Immature natural killer cell (primary cell): ENCODE data around the gene ALDH1A1. TPM values are rescaled to one million over a fixed set of nuclear protein-coding genes. Genes with fewer than 3 reads are reported as not detected.

Experiments used
- DNase-seq, 3 donors: peaks; one replicate each; pipeline ENCODE4 v3.0.0; 2022; ENCODE audit warnings: mixed read lengths in 1 of 3
- H3K27ac Mint-ChIP-seq, 6 donors: one replicate each; pipeline ENCODE4 v1.8.0; 2020; ENCODE audit warnings: mixed read lengths in 6 of 6, mild to moderate bottlenecking in 5 of 6, inconsistent platforms in 4 of 6, moderate library complexity in 3 of 6
- H3K27me3 Mint-ChIP-seq, 3 donors: one replicate each; pipeline ENCODE4 v1.8.0; 2020 to 2021; ENCODE audit warnings: low read depth in 3 of 3, mild to moderate bottlenecking in 3 of 3, mixed read lengths in 3 of 3, moderate library complexity in 3 of 3, inconsistent platforms in 1 of 3
- H3K36me3 Mint-ChIP-seq, 3 donors: one replicate each; pipeline ENCODE4 v1.8.0; 2020; ENCODE audit warnings: mixed read lengths in 3 of 3, inconsistent platforms in 2 of 3, mild to moderate bottlenecking in 2 of 3
- H3K4me1 Mint-ChIP-seq, 2 donors: one replicate each; pipeline ENCODE4 v1.8.0; 2020; ENCODE audit warnings: inconsistent platforms in 2 of 2, mild to moderate bottlenecking in 2 of 2, mixed read lengths in 2 of 2, moderate library complexity in 1 of 2
- H3K4me3 Mint-ChIP-seq, 5 donors: one replicate each; pipeline ENCODE4 v1.8.0; 2020; ENCODE audit warnings: mild to moderate bottlenecking in 5 of 5, mixed read lengths in 5 of 5, inconsistent platforms in 3 of 5, moderate library complexity in 3 of 5
- H3K9me3 Mint-ChIP-seq, 6 donors: one replicate each; pipeline ENCODE4 v1.8.0; 2020; ENCODE audit warnings: mild to moderate bottlenecking in 6 of 6, mixed read lengths in 6 of 6, inconsistent platforms in 4 of 6, moderate library complexity in 3 of 6
- polyA plus RNA-seq, 3 donors: library from polyadenylated mRNA; unstranded; fragments of 300-500 nt; fragmentation: Illumina TruSeq; gene quantifications; one replicate each; pipeline ENCODE4 v1.2.3, GENCODE V29; 2021

Gene ALDH1A1
- polyA plus RNA-seq, 3 donors from 2014 or later: 0.09 TPM; not detected in 2

- DNase-seq: no peak
- H3K27me3 Mint-ChIP-seq: peaks cover 0 to 2% (median 0%) of the 10 kb centered on the region in 3 donors
- H3K4me1 Mint-ChIP-seq: no peaks in the 10 kb centered on the region
- peak overlapping the region in 1 of 6 donors; percentile 47 for H3K27ac Mint-ChIP-seq
- H3K9me3 Mint-ChIP-seq: peaks cover 0 to 1% (median 0%) of the 10 kb centered on the region in 6 donors
- no peak overlapping the region for H3K4me3 Mint-ChIP-seq
- H3K36me3 Mint-ChIP-seq: no peaks in the 10 kb centered on the region
Observed at GRCh38 chr9:72898360-72898759, 54.5 kb downstream of the ALDH1A1 start.

DNA sequence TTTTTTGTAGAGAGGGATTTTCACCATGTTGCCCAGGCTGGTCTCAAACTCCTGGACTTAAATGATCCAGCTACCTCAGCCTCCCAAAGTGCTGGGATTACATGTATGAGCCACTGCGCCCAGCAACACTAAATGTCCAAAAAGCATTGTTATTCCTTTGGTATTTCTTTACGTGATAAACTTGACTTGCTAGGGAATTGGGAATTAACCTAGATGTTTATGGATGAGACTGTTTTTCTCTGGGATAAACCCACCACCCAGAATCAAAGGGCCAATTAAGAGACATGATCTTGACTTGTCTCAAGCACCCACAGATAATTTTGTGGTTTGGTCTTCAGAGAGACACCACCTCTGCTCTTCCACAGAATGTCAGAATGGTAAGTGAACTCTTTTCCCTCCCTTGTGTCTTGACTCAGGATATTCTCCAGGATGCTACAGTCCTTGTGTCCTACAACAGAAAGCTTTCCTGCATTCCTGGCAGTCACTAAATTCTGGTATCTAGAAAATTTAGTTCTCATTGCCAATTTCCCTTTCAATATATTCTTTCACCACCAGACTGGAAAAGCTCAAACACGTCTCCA, 55.7 kb downstream of the ALDH1A1 start:
- Mint-ChIP-seq H3K4me1 (no peaks in the 10 kb centered on the region), H3K27ac (no peak overlapping the region), H3K9me3 (no peaks in the 10 kb centered on the region), H3K4me3 (no peak overlapping the region), H3K27me3 (peaks cover 0 to 2% (median 1%) of the 10 kb centered on the region in 3 donors), H3K36me3 (no peaks in the 10 kb centered on the region)
- DNase-seq: no peak

- H3K36me3 Mint-ChIP-seq: no peaks in the 10 kb centered on the region
- H3K27ac Mint-ChIP-seq: no peak overlapping the region
- no peaks in the 10 kb centered on the region for H3K9me3 Mint-ChIP-seq
- no peak overlapping the region for H3K4me3 Mint-ChIP-seq
- DNase-seq: no peak
- peaks cover 0 to 2% (median 1%) of the 10 kb centered on the region in 3 donors for H3K27me3 Mint-ChIP-seq
- no peaks in the 10 kb centered on the region for H3K4me1 Mint-ChIP-seq
Observed at GRCh38 chr9:72896439-72896838, 56.4 kb downstream of the ALDH1A1 start.

GRCh38 chr9:72895122-72895521, 57.7 kb downstream of the ALDH1A1 start:
- no peak overlapping the region for H3K4me3 Mint-ChIP-seq
- peaks cover 0 to 2% (median 1%) of the 10 kb centered on the region in 3 donors for H3K27me3 Mint-ChIP-seq
- no peaks in the 10 kb centered on the region for H3K36me3 Mint-ChIP-seq
- H3K4me1 Mint-ChIP-seq: no peaks in the 10 kb centered on the region
- no peaks in the 10 kb centered on the region for H3K9me3 Mint-ChIP-seq
- H3K27ac Mint-ChIP-seq: no peak overlapping the region
- DNase-seq: no peak

- Mint-ChIP-seq H3K4me1 (no peaks in the 10 kb centered on the region), H3K9me3 (no peaks in the 10 kb centered on the region), H3K27me3 (peaks cover 1 to 3% (median 2%) of the 10 kb centered on the region in 3 donors), H3K4me3 (no peak overlapping the region), H3K36me3 (no peaks in the 10 kb centered on the region), H3K27ac (no peak overlapping the region)
- DNase-seq: no peak
Observed at GRCh38 chr9:72894342-72894741, 58.5 kb downstream of the ALDH1A1 start.

DNA sequence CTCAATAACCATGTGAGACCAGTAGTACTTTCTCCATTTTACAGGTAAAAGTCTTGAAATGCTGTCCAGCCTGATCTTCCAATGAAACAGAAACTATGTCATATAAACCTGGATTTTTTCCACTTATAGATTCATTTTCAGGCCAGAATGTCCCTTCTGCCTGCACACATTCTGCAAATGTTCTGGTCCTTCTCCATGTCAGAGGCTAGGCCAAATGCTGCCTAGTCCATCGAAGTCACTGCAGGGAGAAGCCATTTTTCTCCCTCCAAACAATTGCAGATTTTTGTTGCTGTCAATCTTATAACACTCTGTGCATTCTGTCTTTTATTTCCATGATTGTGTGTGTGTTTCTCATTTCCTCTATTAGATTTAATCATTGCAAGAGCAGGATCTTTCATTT, 59.4 kb downstream of the ALDH1A1 start:
- H3K27me3 Mint-ChIP-seq: peaks cover 1 to 3% (median 2%) of the 10 kb centered on the region in 3 donors
- H3K4me1 Mint-ChIP-seq: no peaks in the 10 kb centered on the region
- H3K27ac Mint-ChIP-seq: no peak overlapping the region
- no peak overlapping the region for H3K4me3 Mint-ChIP-seq
- no peaks in the 10 kb centered on the region for H3K36me3 Mint-ChIP-seq
- no peak for DNase-seq
- H3K9me3 Mint-ChIP-seq: no peaks in the 10 kb centered on the region

GRCh38 chr9:72891043-72891442, 61.8 kb downstream of the ALDH1A1 start:
- no peaks in the 10 kb centered on the region for H3K9me3 Mint-ChIP-seq
- DNase-seq: no peak
- H3K4me1 Mint-ChIP-seq: no peaks in the 10 kb centered on the region
- H3K27me3 Mint-ChIP-seq: peaks cover 1 to 3% (median 2%) of the 10 kb centered on the region in 3 donors
- H3K36me3 Mint-ChIP-seq: no peaks in the 10 kb centered on the region
- no peak overlapping the region for H3K4me3 Mint-ChIP-seq
- H3K27ac Mint-ChIP-seq: no peak overlapping the region

DNA sequence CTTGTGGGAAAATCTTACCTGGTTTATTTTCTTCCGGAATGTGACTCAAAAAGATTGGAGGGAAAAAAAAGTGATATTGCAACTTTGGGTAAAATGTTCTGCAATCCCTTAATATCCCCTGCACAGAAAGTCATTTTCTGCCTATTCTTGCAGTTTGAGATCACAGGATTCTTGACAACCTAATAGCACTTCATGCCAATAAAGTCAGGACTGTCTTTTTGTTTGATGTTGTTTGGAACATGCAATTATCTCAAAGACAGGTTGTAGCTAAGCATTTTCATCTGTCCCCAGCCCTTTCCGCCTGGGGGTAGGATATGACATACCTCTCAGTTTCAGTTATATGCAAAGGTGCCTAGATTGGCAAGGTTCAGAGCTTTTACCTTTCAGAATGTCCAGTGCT, 63.9 kb downstream of the ALDH1A1 start:
- no peaks in the 10 kb centered on the region for H3K9me3 Mint-ChIP-seq
- no peak overlapping the region for H3K4me3 Mint-ChIP-seq
- no peaks in the 10 kb centered on the region for H3K36me3 Mint-ChIP-seq
- H3K27ac Mint-ChIP-seq: no peak overlapping the region
- no peaks in the 10 kb centered on the region for H3K4me1 Mint-ChIP-seq
- DNase-seq: no peak
- peaks cover 2 to 3% (median 2%) of the 10 kb centered on the region in 3 donors for H3K27me3 Mint-ChIP-seq

GRCh38 chr9:72888067-72888466, 64.8 kb downstream of the ALDH1A1 start:
- Mint-ChIP-seq H3K4me3 (no peak overlapping the region), H3K36me3 (no peaks in the 10 kb centered on the region), H3K27me3 (peaks cover 2 to 3% (median 2%) of the 10 kb centered on the region in 3 donors), H3K9me3 (no peaks in the 10 kb centered on the region), H3K4me1 (no peaks in the 10 kb centered on the region), H3K27ac (no peak overlapping the region)
- no peak for DNase-seq

GRCh38 chr9:72886386-72886785, 66.5 kb downstream of the ALDH1A1 start:
- H3K9me3 Mint-ChIP-seq: no peaks in the 10 kb centered on the region
- DNase-seq: no peak
- no peak overlapping the region for H3K27ac Mint-ChIP-seq
- H3K4me1 Mint-ChIP-seq: no peaks in the 10 kb centered on the region
- no peak overlapping the region for H3K4me3 Mint-ChIP-seq
- no peaks in the 10 kb centered on the region for H3K36me3 Mint-ChIP-seq
- peaks cover 2% of the 10 kb centered on the region in 3 donors for H3K27me3 Mint-ChIP-seq

- H3K9me3 Mint-ChIP-seq: no peaks in the 10 kb centered on the region
Observed at GRCh38 chr9:72884508-72884907, 68.3 kb downstream of the ALDH1A1 start.

DNA sequence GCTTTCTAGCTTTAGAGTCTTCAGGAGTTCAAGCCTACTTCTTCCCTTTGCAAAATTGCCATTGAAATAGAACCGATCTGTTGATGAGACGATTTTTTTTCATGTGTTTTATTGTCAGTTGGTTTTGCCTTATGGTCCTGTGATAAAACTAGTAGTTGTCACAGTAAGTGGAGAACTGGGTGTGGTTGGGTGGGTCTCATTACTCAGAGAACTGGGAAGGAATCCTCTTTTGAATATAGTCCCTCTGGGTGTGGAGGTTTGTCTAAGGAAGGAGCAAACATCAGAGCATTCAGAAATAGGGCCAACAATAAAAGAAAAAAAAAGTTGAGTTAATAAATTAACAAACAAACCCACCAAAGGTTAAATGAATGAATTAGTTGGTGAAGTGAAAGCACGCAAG, 69.0 kb downstream of the ALDH1A1 start:
- no peaks in the 10 kb centered on the region for H3K36me3 Mint-ChIP-seq
- H3K27me3 Mint-ChIP-seq: peaks cover 0 to 2% (median 0%) of the 10 kb centered on the region in 3 donors
- DNase-seq: no peak
- H3K27ac Mint-ChIP-seq: no peak overlapping the region
- no peaks in the 10 kb centered on the region for H3K9me3 Mint-ChIP-seq
- H3K4me3 Mint-ChIP-seq: no peak overlapping the region
- no peaks in the 10 kb centered on the region for H3K4me1 Mint-ChIP-seq

More at GRCh38 chr9:72884508-72884907, 68.3 kb downstream of the ALDH1A1 start:
- Mint-ChIP-seq H3K27me3 (peaks cover 0 to 2% (median 0%) of the 10 kb centered on the region in 3 donors), H3K36me3 (no peaks in the 10 kb centered on the region), H3K27ac (no peak overlapping the region), H3K4me3 (no peak overlapping the region), H3K4me1 (no peaks in the 10 kb centered on the region)
- no peak for DNase-seq

GRCh38 chr9:72882117-72882775, 70.6 kb downstream of the ALDH1A1 start:
- Mint-ChIP-seq H3K4me3 (no peak overlapping the region), H3K27me3 (peaks cover 0 to 2% (median 0%) of the 10 kb centered on the region in 3 donors), H3K4me1 (no peaks in the 10 kb centered on the region), H3K9me3 (no peaks in the 10 kb centered on the region), H3K27ac (no peak overlapping the region), H3K36me3 (no peaks in the 10 kb centered on the region)
- DNase-seq: no peak

DNA sequence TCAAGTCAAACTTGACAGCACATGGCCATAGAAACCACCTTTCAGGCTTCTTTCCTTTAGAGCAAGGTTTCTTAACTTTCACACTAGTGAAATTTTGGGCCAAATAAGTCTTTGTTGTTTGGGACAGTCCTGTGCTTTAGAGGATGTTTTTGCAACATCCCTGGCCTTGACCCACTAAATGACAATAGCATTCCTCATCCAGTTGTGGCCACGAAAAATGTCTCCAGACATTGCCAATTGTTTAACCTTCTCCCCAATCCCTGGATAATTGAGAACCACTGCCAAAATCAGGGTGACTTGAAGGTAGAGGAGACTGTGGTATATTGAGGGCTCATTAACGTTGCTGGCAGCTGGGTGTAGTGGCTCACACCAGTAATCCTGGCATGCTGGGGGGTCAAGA, 72.0 kb downstream of the ALDH1A1 start:
- Mint-ChIP-seq H3K4me3 (no peak overlapping the region), H3K4me1 (no peaks in the 10 kb centered on the region), H3K27ac (no peak overlapping the region), H3K9me3 (no peaks in the 10 kb centered on the region), H3K27me3 (peaks cover 0 to 2% (median 2%) of the 10 kb centered on the region in 3 donors), H3K36me3 (no peaks in the 10 kb centered on the region)
- no peak for DNase-seq

DNA sequence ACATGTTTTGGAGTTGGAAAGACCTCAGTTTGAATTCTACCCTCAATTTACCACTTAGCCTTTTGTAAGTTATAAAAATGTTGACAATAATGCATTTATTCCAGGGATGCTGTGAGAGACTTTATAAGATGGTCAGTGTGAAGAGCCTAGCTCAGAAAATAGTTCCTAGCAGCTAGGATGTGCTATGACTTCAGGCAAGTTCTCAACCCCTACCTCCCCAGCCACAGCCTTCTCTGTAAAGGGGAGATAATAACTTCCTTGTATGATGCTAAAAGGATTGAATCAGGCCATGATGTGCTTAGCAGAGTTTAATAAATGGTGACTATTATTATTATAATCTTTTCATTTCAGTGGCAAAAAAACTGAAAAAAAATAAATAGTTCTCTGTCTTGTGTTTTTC, 77.6 kb downstream of the ALDH1A1 start:
- Mint-ChIP-seq H3K36me3 (no peaks in the 10 kb centered on the region), H3K4me3 (no peak overlapping the region), H3K27ac (no peak overlapping the region), H3K4me1 (no peaks in the 10 kb centered on the region), H3K9me3 (no peaks in the 10 kb centered on the region), H3K27me3 (peaks cover 2 to 7% (median 3%) of the 10 kb centered on the region in 3 donors)
- no peak for DNase-seq
